K562 (cell line): ENCODE results near the gene TMC2.

Experiments
- CTCF ChIP-seq, 3 experiments: IDR thresholded peaks in 2 of 3; conservative IDR thresholded peaks in 1 of 3; 2 replicates each; pipeline ENCODE4 v1.5.1; 2011 to 2012; ENCODE audit warnings: low read length in 3 of 3, mild to moderate bottlenecking in 3 of 3, control low read depth in 2 of 3, improper control_type of control experiment in 1 of 3, inconsistent platforms in 1 of 3, low read depth in 1 of 3, mixed read lengths in 1 of 3, moderate library complexity in 1 of 3; ENCODE audit not compliant: insufficient read depth in 2 of 3
- CUX1 ChIP-seq: fragments of 200-800 bp; sonication (Bioruptor generic); IDR thresholded peaks from 2 replicates; pipeline ENCODE4 v1.6.1; 2016; ENCODE audit warnings: missing genetic modification characterization, missing compliant biosample characterization
- DACH1 ChIP-seq: fragments of 450-650 bp; IDR thresholded peaks from 2 replicates; pipeline ENCODE4 v1.6.1; 2018; ENCODE audit not compliant: partially characterized antibody
- POLR2A ChIP-seq: fragments of 450-650 bp; conservative IDR thresholded peaks from 2 replicates; pipeline ENCODE4 v1.6.1; 2016
- RAD21 ChIP-seq, 2 experiments: fragments of 250-450 bp in 1 of 2; fragments of 450-650 bp in 1 of 2; sonication (Bioruptor Pico) in 1 of 2; formaldehyde crosslinking in 1 of 2; IDR thresholded peaks in 1 of 2; conservative IDR thresholded peaks in 1 of 2; 2 replicates each; pipeline versions ENCODE4 v1.4.0 to v1.8.0; 2020 to 2022; ENCODE audit warnings: mild to moderate bottlenecking in 2 of 2, moderate library complexity in 1 of 2

- TF ChIP-seq POLR2A (no peak), RAD21 (CRISPR knock-in tag; conservative IDR thresholded peaks at IDR 0.05 in 1 of 2, IDR thresholded peaks at IDR 0.05 in 1 of 2) (no peak), DACH1 (no peak), CUX1 (CRISPR knock-in tag) (no peak), CTCF (IDR thresholded peaks at IDR 0.05 in 2 of 3, conservative IDR thresholded peaks at IDR 0.05 in 1 of 3; ENCODE audit: insufficient read depth in 2 of 3, low read depth in 1 of 3, low read length in 3 of 3) (no peak)
Observed at GRCh38 chr20:2673453-2673852, 137.1 kb downstream of the TMC2 start.
